Measurements from ENCODE around the gene MGAT5.

GRCh38 chr2:134261398-134262131 is 7.7 kb downstream of the MGAT5 start:
- TF ChIP-seq CTCF (IDR thresholded peaks at IDR 0.05) (no peak), POLR2A (IDR thresholded peaks at IDR 0.05) (no peak)

Data from uterus (tissue), 2 donors.